OCI-LY7 (cell line): Measurements from ENCODE around the gene LRCOL1.

Experiments used
- EZH2phosphoT487 ChIP-seq: fragments of 200-600 bp; sonication (generic); IDR thresholded peaks from 2 replicates; pipeline ENCODE4 v1.6.1; 2018; ENCODE audit warnings: low read depth, borderline replicate concordance, mild to moderate bottlenecking, mixed run types, antibody characterized with exemption, low read length, moderate library complexity, mixed read lengths
- TF ChIP-seq, protein P1 (sequence below): fragments of 200-600 bp; sonication (generic); conservative IDR thresholded peaks from 2 replicates; pipeline ENCODE4 v1.5.1; 2014; ENCODE audit warnings: mild to moderate bottlenecking, antibody characterized with exemption, low read length, moderate library complexity, mixed read lengths

- TF ChIP-seq, protein P1, sequence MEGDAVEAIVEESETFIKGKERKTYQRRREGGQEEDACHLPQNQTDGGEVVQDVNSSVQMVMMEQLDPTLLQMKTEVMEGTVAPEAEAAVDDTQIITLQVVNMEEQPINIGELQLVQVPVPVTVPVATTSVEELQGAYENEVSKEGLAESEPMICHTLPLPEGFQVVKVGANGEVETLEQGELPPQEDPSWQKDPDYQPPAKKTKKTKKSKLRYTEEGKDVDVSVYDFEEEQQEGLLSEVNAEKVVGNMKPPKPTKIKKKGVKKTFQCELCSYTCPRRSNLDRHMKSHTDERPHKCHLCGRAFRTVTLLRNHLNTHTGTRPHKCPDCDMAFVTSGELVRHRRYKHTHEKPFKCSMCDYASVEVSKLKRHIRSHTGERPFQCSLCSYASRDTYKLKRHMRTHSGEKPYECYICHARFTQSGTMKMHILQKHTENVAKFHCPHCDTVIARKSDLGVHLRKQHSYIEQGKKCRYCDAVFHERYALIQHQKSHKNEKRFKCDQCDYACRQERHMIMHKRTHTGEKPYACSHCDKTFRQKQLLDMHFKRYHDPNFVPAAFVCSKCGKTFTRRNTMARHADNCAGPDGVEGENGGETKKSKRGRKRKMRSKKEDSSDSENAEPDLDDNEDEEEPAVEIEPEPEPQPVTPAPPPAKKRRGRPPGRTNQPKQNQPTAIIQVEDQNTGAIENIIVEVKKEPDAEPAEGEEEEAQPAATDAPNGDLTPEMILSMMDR: no peak
- no peak for TF ChIP-seq EZH2phosphoT487
Measured at GRCh38 chr12:132629330-132629729, 18.9 kb upstream of the LRCOL1 start.
